MM.1S (cell line): ENCODE measurements around the gene NINL.

Experiments used
- CTCF ChIP-seq: fragments of 300-600 bp; sonication (generic); IDR thresholded peaks from 2 replicates; pipeline ENCODE4 v1.5.1; 2016; ENCODE audit warnings: antibody characterized with exemption, low read length, mixed read lengths
- EZH2 ChIP-seq: fragments of 300-600 bp; sonication (generic); optimal IDR thresholded peaks from 2 replicates; pipeline ENCODE3; 2017; ENCODE audit warnings: low read depth, mild to moderate bottlenecking, antibody characterized with exemption, low read length, mixed read lengths

GRCh38 chr20:25535762-25536161 is 49.6 kb downstream of the NINL start:
- TF ChIP-seq EZH2 = no peak
- TF ChIP-seq CTCF = no peak
